Psoas muscle (tissue), 8 donors: ENCODE measurements around the gene RALBP1. TPM values are rescaled to one million over a fixed set of nuclear protein-coding genes. Genes with fewer than 3 reads are reported as not detected.

Experiments
- ATAC-seq, 4 donors: fragments of 200-7000 bp; cut with Tn5 transposase; one replicate each; pipeline ENCODE4 v1.9.1; 2020; ENCODE audit warnings: moderate library complexity in 3 of 4, mild to moderate bottlenecking in 2 of 4
- DNase-seq, 2 donors: peaks; one replicate each; pipeline ENCODE4 v3.0.0-alpha.2; 2020
- H3K27ac ChIP-seq: fragments of 200-600 bp; one replicate; pipeline ENCODE4 v1.8.0; 2022
- H3K27me3 ChIP-seq, 3 donors: fragments of 200-600 bp in 1 of 3; one replicate each; pipeline versions ENCODE4 v1.6.1 to v1.8.0; 2013 to 2022; ENCODE audit warnings: low read length in 2 of 3, mild to moderate bottlenecking in 2 of 3, moderate library complexity in 1 of 3; ENCODE audit not compliant: insufficient read depth in 3 of 3
- H3K36me3 ChIP-seq, 2 donors: fragments of 200-600 bp in 1 of 2; one replicate each; pipeline versions ENCODE4 v1.6.1 to v1.8.0; 2013 to 2022; ENCODE audit warnings: low read depth in 1 of 2, mild to moderate bottlenecking in 1 of 2, moderate library complexity in 1 of 2; ENCODE audit not compliant: insufficient read depth in 1 of 2
- H3K4me1 ChIP-seq: fragments of 200-600 bp; one replicate; pipeline ENCODE4 v1.8.0; 2022
- H3K4me3 ChIP-seq: fragments of 200-600 bp; one replicate; pipeline ENCODE4 v1.8.0; 2022; ENCODE audit warnings: mild to moderate bottlenecking
- H3K9me3 ChIP-seq: fragments of 200-600 bp; one replicate; pipeline ENCODE4 v1.8.0; 2022
- WGBS, 3 donors: extraction: QIAGEN DNeasy Blood & Tissue Kit; methylation state at CpG; one replicate each; pipeline versions ENCODE4 v1.1.6 to v1.1.7; 2013; 5-methylcytosine and 5-hydroxymethylcytosine counted together
- intact Hi-C, 2 donors: fragments of 100-400 bp; cut with DNase I; formaldehyde crosslinking; loops; one replicate each; pipeline versions ENCODE4 v1.11.0 to v1.14.2; 2022
- long read RNA-seq, 2 donors: library from polyadenylated mRNA; unstranded; transcript quantifications; one replicate each; pipeline ENCODE4 v2.0.0, GENCODE V29; 2021
- polyA plus RNA-seq, 3 donors: library from polyadenylated mRNA; stranded (reverse); fragments of 200-250 nt; gene quantifications; one replicate each; pipeline ENCODE4 v1.2.3, GENCODE V29; 2013
- total RNA-seq, 4 donors: library from RNA; stranded (reverse); fragmentation: NEBNext Ultra II Directional in 2 of 4; extraction: Animal tissue kit (Norgen Biotek cat#: 25700) in 2 of 4; gene quantifications; one replicate each; pipeline versions ENCODE4 v1.2.1 to v1.2.4, GENCODE V29; 2021 to 2023
- TF ChIP-seq, protein P1 (sequence below): fragments of 200-600 bp; IDR thresholded peaks from one replicate; pipeline ENCODE4 v1.8.0; 2022; ENCODE audit warnings: antibody characterized with exemption
- donor health status: healthy with polysubstance abuse.
- donor health status: DM: no; HTN: no; CAD: no; lungs with moderate emphysema.
- donor health status: Bipolar disorder and iron deficiency.
- donor health status: healthy.
- donor health status: DM: yes; HTN: yes; CAD: no.
- donor health status: DM: no; HTN: no; CAD: no.
- donor health status: DM: no; HTN: no; CAD: no.
- donor health status: DM: yes; HTN: yes; CAD: no.

Gene RALBP1
- total RNA-seq: 10 to 100 TPM; 28.7 to 42.6 (median 39.6) TPM
- polyA plus RNA-seq: 10 to 100 TPM; 32.7 to 85.0 (median 32.8) TPM
- long read RNA-seq, donor 1, full-length matches to known transcripts: 14 of 21 reads
- long read RNA-seq, donor 1, partial matches to known transcripts: 6 of 21 reads
- long read RNA-seq, donor 1, other reads (novel, unspliced or antisense): 1 of 21 reads
- long read RNA-seq, donor 2, full-length matches to known transcripts: 51 of 78 reads
- long read RNA-seq, donor 2, partial matches to known transcripts: 22 of 78 reads
- long read RNA-seq, donor 2, other reads (novel, unspliced or antisense): 5 of 78 reads

DNA sequence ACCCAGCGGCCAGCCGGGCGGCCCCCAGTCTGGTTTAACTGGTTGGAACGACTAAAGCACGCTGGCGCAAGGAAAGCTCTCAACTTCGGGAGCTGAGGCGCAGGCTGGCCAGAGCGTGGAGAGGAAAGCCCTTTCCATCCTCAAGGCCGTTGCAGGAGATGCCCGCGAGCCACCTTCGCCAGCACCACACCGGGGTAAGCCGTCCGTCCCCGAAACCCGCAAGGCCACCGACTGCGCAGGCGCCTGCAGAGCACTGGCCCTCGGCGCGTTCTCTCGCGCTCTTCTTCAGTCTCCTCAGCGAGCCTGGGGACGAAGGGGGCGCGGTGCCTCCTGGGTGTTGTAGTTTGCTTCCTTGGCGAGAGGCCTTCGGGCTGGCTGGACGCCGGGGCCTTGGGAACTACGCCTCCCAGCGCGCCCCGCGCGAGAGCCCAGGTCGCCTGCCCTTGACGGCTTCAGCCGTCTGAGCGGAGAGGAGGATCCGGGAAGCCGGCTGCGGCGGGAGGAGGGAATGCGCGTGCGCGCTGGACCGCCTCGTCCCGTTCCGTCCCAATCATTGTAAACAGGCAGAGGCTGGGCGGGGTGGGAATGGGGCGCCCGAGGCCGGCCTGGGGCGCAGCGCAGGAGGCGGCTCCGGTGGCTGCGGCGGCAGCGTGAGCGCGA is at the start of gene RALBP1:
Gene RALBP1 (plus strand): TSS at position 531 of the 660 bp plus-strand sequence. CDS start 37,533 bp downstream, outside the sequence.
- TF ChIP-seq, protein P1, sequence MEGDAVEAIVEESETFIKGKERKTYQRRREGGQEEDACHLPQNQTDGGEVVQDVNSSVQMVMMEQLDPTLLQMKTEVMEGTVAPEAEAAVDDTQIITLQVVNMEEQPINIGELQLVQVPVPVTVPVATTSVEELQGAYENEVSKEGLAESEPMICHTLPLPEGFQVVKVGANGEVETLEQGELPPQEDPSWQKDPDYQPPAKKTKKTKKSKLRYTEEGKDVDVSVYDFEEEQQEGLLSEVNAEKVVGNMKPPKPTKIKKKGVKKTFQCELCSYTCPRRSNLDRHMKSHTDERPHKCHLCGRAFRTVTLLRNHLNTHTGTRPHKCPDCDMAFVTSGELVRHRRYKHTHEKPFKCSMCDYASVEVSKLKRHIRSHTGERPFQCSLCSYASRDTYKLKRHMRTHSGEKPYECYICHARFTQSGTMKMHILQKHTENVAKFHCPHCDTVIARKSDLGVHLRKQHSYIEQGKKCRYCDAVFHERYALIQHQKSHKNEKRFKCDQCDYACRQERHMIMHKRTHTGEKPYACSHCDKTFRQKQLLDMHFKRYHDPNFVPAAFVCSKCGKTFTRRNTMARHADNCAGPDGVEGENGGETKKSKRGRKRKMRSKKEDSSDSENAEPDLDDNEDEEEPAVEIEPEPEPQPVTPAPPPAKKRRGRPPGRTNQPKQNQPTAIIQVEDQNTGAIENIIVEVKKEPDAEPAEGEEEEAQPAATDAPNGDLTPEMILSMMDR: no peak
- whole genome bisulfite sequencing, 3 donors: 0 to 1% (median 0%) methylated on average over 50 to 69 of the region's 69 CpGs
- peak within 1 kb of the TSS; percentile 87 for H3K27ac ChIP-seq
- intact Hi-C loops: loop anchor here in 1 of 2 donors (5.0 kb wide), 3 partner anchors 37 to 138 kb away; no protein-coding TSS in a partner anchor
- DNase-seq (peak; percentile 100), ATAC-seq (peak; percentile 97 to 99 (median 98))
- no peaks in the 10 kb centered on the region for H3K27me3 ChIP-seq
- H3K4me1 ChIP-seq: peaks cover 6% of the 10 kb centered on the region
- H3K9me3 ChIP-seq: no peaks in the 10 kb centered on the region
- peaks cover 0 to 18% of the 10 kb centered on the region in 2 donors for H3K36me3 ChIP-seq
- H3K4me3 ChIP-seq: peak within 1 kb of the TSS; percentile 87

DNA sequence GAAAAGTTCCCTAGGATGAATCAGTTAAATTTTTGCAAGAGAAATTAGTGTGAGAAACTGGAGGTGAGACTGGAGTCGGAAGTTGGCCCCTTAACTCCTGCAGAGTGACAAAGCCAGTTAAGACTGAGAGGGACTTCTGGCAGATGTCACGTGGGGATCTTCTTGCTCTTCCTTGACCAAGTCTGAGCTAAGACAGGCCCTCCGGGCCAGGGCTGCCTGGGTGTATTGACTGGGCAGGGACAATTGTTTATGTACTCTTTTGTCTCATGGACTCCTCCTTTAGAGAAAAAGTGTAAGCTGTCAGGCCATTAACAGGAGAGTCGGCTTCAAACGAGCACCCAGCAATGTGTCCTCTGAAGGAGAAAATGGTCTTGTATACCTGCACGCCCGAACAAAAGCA is 48.6 kb upstream of the RALBP1 start:
- TF ChIP-seq, protein P1: no peak
- H3K36me3 ChIP-seq: no peaks in the 10 kb centered on the region
- intact Hi-C loops: no loop called here
- no peak for DNase-seq
- no peaks in the 10 kb centered on the region for H3K4me1 ChIP-seq
- no peaks in the 10 kb centered on the region for H3K27me3 ChIP-seq
- H3K9me3 ChIP-seq: no peaks in the 10 kb centered on the region
- H3K4me3 ChIP-seq: no peak overlapping the region
- no peak overlapping the region for H3K27ac ChIP-seq
- 47 to 75% (median 52%) methylated on average over 7 of the region's 7 CpGs for WGBS, 3 donors
- no peak for ATAC-seq

DNA sequence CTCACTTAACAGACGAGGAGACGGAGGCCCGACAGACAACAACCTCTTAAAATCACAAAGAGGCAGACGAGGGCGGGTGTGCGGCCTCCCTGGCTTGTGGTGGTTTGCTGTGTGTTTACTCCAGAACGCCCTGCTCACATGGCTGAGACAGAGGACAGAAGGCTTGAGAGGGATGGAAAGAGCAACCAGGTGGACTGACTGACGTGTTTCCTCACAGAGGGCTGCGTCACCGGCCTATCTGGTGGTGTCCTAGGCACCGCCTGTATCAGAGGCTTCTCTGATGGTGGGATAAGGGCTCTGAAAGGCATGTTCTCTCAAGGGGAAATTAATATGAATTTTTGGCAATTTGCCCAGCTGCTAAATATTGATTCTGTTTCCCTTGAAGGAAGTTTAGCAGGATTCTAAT is 47.0 kb upstream of the RALBP1 start:
- WGBS, 3 donors: 91 to 95% (median 92%) methylated on average over 11 of the region's 11 CpGs
- Histone ChIP-seq H3K27ac (no peak overlapping the region), H3K27me3 (no peaks in the 10 kb centered on the region), H3K36me3 (no peaks in the 10 kb centered on the region), H3K4me1 (no peaks in the 10 kb centered on the region), H3K9me3 (no peaks in the 10 kb centered on the region), H3K4me3 (no peak overlapping the region)
- DNase-seq (peak in 1 of 2 donors; percentile 41), ATAC-seq (no peak)
- TF ChIP-seq, protein P1: no peak
- intact Hi-C loops: no loop called here

DNA sequence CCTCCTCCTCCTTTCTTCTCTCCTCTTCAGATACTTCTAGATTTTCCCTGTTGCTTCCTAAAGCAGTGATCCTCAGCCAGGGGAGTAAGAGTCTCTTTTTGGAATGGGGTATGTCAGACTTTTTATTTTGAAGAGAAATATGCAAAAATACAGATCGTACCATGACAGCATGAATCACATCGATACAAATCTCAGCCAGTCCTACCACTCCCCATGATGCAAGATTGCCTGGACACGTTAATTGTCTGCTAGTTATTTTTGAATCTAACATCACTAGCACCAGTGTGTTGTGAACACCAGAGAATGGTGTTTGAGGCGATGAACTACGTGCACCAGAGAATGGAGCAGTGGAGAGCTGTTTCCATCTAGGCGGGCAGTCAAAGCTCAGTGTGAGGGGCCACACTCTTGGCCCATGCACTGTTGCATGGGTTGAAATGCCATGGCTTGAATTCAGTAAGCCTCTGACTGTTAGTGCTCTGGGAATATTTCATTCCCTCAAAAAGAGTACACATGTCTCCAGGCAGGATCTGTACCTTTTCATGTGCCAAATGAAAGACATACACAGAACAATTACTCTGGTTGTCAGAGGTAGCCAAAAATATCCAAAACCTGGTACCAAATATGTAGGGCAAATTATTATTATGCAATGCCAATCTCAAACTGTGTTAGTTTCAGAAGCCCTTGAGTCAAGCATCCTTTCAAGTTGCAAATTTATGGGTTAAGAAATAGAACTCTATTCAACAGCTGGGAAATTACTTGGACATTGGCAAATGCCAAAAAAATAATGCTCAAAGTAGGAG is 46.3 kb upstream of the RALBP1 start:
- Histone ChIP-seq H3K4me1 (no peaks in the 10 kb centered on the region), H3K36me3 (no peaks in the 10 kb centered on the region), H3K4me3 (no peak overlapping the region), H3K27me3 (no peaks in the 10 kb centered on the region), H3K27ac (no peak overlapping the region), H3K9me3 (no peaks in the 10 kb centered on the region)
- DNase-seq (peak in 1 of 2 donors; percentile 32), ATAC-seq (peak in 2 of 4 donors; percentile 25 to 76)
- TF ChIP-seq, protein P1: no peak
- intact Hi-C loops: no loop called here
- WGBS, 3 donors: 37 to 66% (median 44%) methylated on average over 6 of the region's 6 CpGs
